NCI-H187 (cell line): ENCODE results near the gene PRKCA.

Source experiments
- DNase-seq, 2 experiments: peaks; one replicate each; lab custom pipeline; 2025; lab: John Stamatoyannopoulos, UW

The PRKCA gene

GRCh38 chr17:66545918-66546317, 243.5 kb downstream of the PRKCA start:
- DNase-seq, result no peak

- DNase-seq, result no peak
Measured at GRCh38 chr17:66547151-66547865, 244.9 kb downstream of the PRKCA start.

- DNase-seq, result no peak
Measured at GRCh38 chr17:66548158-66548557, 245.7 kb downstream of the PRKCA start.

GRCh38 chr17:66548659-66549310, 246.4 kb downstream of the PRKCA start:
- no peak for DNase-seq

- DNase-seq, result no peak
Measured at GRCh38 chr17:66549311-66549704, 246.9 kb downstream of the PRKCA start.

- DNase-seq, result no peak
Measured at GRCh38 chr17:66549731-66550207, 247.4 kb downstream of the PRKCA start.

- DNase-seq, result no peak
Measured at GRCh38 chr17:66551839-66552238, 249.4 kb downstream of the PRKCA start.

GRCh38 chr17:66552371-66552770, 250.0 kb downstream of the PRKCA start:
- DNase-seq, result no peak

- DNase-seq, result no peak
Measured at GRCh38 chr17:66555605-66556004, 253.2 kb downstream of the PRKCA start.

- no peak for DNase-seq
Measured at GRCh38 chr17:66557200-66557599, 254.8 kb downstream of the PRKCA start.

- DNase-seq, result no peak
Measured at GRCh38 chr17:66557886-66558285, 255.5 kb downstream of the PRKCA start.

GRCh38 chr17:66560691-66561090, 258.3 kb downstream of the PRKCA start:
- no peak for DNase-seq

GRCh38 chr17:66562119-66562518, 259.7 kb downstream of the PRKCA start:
- DNase-seq, result no peak

GRCh38 chr17:66564992-66565465, 262.6 kb downstream of the PRKCA start:
- no peak for DNase-seq

GRCh38 chr17:66567234-66568170, 265.1 kb downstream of the PRKCA start:
- peak; percentile 62 to 76 for DNase-seq

GRCh38 chr17:66569572-66569971, 267.2 kb downstream of the PRKCA start:
- DNase-seq, result no peak

GRCh38 chr17:66570447-66571195, 268.2 kb downstream of the PRKCA start:
- DNase-seq, result no peak

- DNase-seq, result no peak
Measured at GRCh38 chr17:66571745-66572144, 269.3 kb downstream of the PRKCA start.

- no peak for DNase-seq
Measured at GRCh38 chr17:66573078-66573477, 270.7 kb downstream of the PRKCA start.

- DNase-seq, result no peak
Measured at GRCh38 chr17:66574123-66574522, 271.7 kb downstream of the PRKCA start.

- peak; percentile 40 to 80 for DNase-seq
Measured at GRCh38 chr17:66576473-66576872, 274.1 kb downstream of the PRKCA start.

GRCh38 chr17:66577041-66577440, 274.6 kb downstream of the PRKCA start:
- DNase-seq, result no peak
